PFSK-1 (cell line): ENCODE measurements around the gene RHBDF1.

Source experiments
- POLR2AphosphoS5 ChIP-seq: IDR thresholded peaks from 2 replicates; pipeline ENCODE4 v1.6.1; 2012; ENCODE audit warnings: low read depth, mild to moderate bottlenecking, control low read depth, low read length, moderate library complexity
- SIN3A ChIP-seq: IDR thresholded peaks from 2 replicates; pipeline ENCODE4 v1.6.1; 2012; ENCODE audit warnings: mild to moderate bottlenecking, low read length, moderate library complexity, borderline replicate concordance; ENCODE audit not compliant: insufficient read depth

- no peak for TF ChIP-seq SIN3A
- no peak for TF ChIP-seq POLR2AphosphoS5
Observed at GRCh38 chr16:104355-104754, 31.9 kb upstream of the RHBDF1 start.
